GM12801 (cell line): ENCODE data around the gene DLG1.

Source experiments
- CTCF ChIP-seq: IDR thresholded peaks from one replicate; pipeline ENCODE4 v1.5.1; 2011; ENCODE audit warnings: control low read depth; ENCODE audit not compliant: insufficient read length; ENCODE audit errors: extremely low read depth

DLG1 gene

GRCh38 chr3:197285557-197285956 lies 12.9 kb downstream of the DLG1 start:
- no peak for TF ChIP-seq CTCF

GRCh38 chr3:197283045-197283444 lies 15.4 kb downstream of the DLG1 start:
- TF ChIP-seq CTCF: no peak

GRCh38 chr3:197281849-197282248 lies 16.6 kb downstream of the DLG1 start:
- TF ChIP-seq CTCF: no peak

- TF ChIP-seq CTCF: no peak
These were observed 18.3 kb downstream of the DLG1 start for GRCh38 chr3:197280156-197280555.

GRCh38 chr3:197278933-197279332 lies 19.5 kb downstream of the DLG1 start:
- no peak for TF ChIP-seq CTCF

- no peak for TF ChIP-seq CTCF
These were observed 27.7 kb downstream of the DLG1 start for GRCh38 chr3:197270558-197271317.

- no peak for TF ChIP-seq CTCF
These were observed 29.4 kb downstream of the DLG1 start for GRCh38 chr3:197269024-197269423.

GRCh38 chr3:197268294-197268693 lies 30.1 kb downstream of the DLG1 start:
- TF ChIP-seq CTCF: no peak
